ENCODE measurements around the gene GNE. TPM values are rescaled to one million over a fixed set of nuclear protein-coding genes. Genes with fewer than 3 reads are reported as not detected.

Gene GNE
- total and polyA plus RNA-seq, 2 of the 8 experiments (the other 6 are each of a cell fraction or from before 2014, with no cell fraction given), result 5.1 to 11.1 TPM

- DNase-seq (ENCODE audit: low read depth in 1 of 2, low spot score in 2 of 2) (no peak), FAIRE-seq (no peak)
- Histone ChIP-seq H4K5ac (ENCODE audit: insufficient read length, low read depth, low read length) (no peak overlapping the region), H2BK12ac (ENCODE audit: low read depth, low read length) (no peak overlapping the region), H2BK120ac (replicated peaks; ENCODE audit: low read depth, low read length) (no peak overlapping the region), H3K79me1 (ENCODE audit: low read depth, low read length) (no peaks in the 10 kb centered on the region), H3K79me2 (ENCODE audit: control insufficient read depth in 1 of 2, insufficient read depth in 2 of 2, low read length in 2 of 2) (no peaks in the 10 kb centered on the region), H3K56ac (replicated peaks; ENCODE audit: insufficient read length, low read depth, low read length) (no peak overlapping the region), H3K23ac (ENCODE audit: insufficient read length) (no peak overlapping the region), H3K14ac (ENCODE audit: insufficient read length) (no peak overlapping the region), H3K36me3 (ENCODE audit: control insufficient read depth in 2 of 4, insufficient read depth in 4 of 4, low read length in 3 of 4) (no peaks in the 10 kb centered on the region), H3K18ac (ENCODE audit: extremely low read depth, low read length) (no peak overlapping the region), H2AK5ac (ENCODE audit: low read depth, low read length) (no peak overlapping the region), H3K4ac (replicated peaks; ENCODE audit: insufficient read length, low read depth, low read length) (no peak overlapping the region), H3K27me3 (replicated peaks in 1 of 4; ENCODE audit: control insufficient read depth in 3 of 4, extremely low read depth in 1 of 4, insufficient read depth in 3 of 4, low read length in 3 of 4) (no peaks in the 10 kb centered on the region; a peak in 1 of 7 replicates), H2BK20ac (ENCODE audit: low read length) (no peak overlapping the region), H4K8ac (ENCODE audit: extremely low read depth, insufficient read depth, low read length) (no peak overlapping the region), H2AFZ (ENCODE audit: low read length) (no peak overlapping the region), H3K23me2 (ENCODE audit: low read depth, low read length) (no peaks in the 10 kb centered on the region), H3K4me1 (replicated peaks in 1 of 4; ENCODE audit: control insufficient read depth in 3 of 4, insufficient read depth in 4 of 4, low read length in 3 of 4) (no peaks in the 10 kb centered on the region), H3K4me2 (ENCODE audit: insufficient read depth in 1 of 2, low read depth in 2 of 2, low read length in 2 of 2) (no peak overlapping the region), H3K9ac (replicated peaks in 1 of 4; ENCODE audit: extremely low read depth in 1 of 4, low read depth in 3 of 4, low read length in 3 of 4) (no peak overlapping the region), H4K20me1 (replicated peaks in 1 of 2; ENCODE audit: control insufficient read depth in 1 of 2, insufficient read depth in 2 of 2, low read length in 2 of 2) (no peaks in the 10 kb centered on the region), H4K91ac (replicated peaks; ENCODE audit: insufficient read length, low read length) (no peak overlapping the region), H3K9me3 (ENCODE audit: insufficient read depth in 2 of 2, low read depth in 1 of 2, low read length in 1 of 2) (no peaks in the 10 kb centered on the region), H3K4me3 (ENCODE audit: extremely low read depth in 1 of 4, insufficient read depth in 2 of 4, low read depth in 3 of 4, low read length in 4 of 4) (no peak overlapping the region), H2BK15ac (ENCODE audit: low read length) (no peak overlapping the region), H3K27ac (ENCODE audit: low read depth, low read length) (no peak overlapping the region), H2BK5ac (ENCODE audit: low read depth, low read length) (no peak overlapping the region)
- POLR2A ChIA-PET (ENCODE audit: partially characterized antibody), result interaction anchor here (1.4 kb wide), 1 partner anchor 11 kb away, joined by 4 read pairs; no protein-coding TSS in a partner anchor
- CTCF ChIA-PET (ENCODE audit: partially characterized antibody), result interaction anchor here (0.5 to 3.5 kb wide), 6 partner anchors 10 to 87 kb away, joined by 3 to 11 read pairs (median 3); no protein-coding TSS in a partner anchor
- WGBS, 2 experiments (ENCODE audit: extremely low coverage in 1 of 2, insufficient coverage in 1 of 2, insufficient read length in 1 of 2, insufficient replicate concordance in 2 of 2, low coverage in 1 of 2, low lambda C conversion rate in 2 of 2, missing lambda C conversion rate in 1 of 2), result 82% methylated on average over 4 of the region's 4 CpGs; no CpG with 5 or more reads in 1 of the 2 experiments
- no peak for TF ChIP-seq TBP (IDR thresholded peaks at IDR 0.05; ENCODE audit: low read depth, low read length)
- TF ChIP-seq RBBP5 (IDR thresholded peaks at IDR 0.05; ENCODE audit: borderline replicate concordance, low read depth, low read length), result no peak
- no peak for TF ChIP-seq BCL11A (IDR thresholded peaks at IDR 0.05; ENCODE audit: low read depth in 2 of 2, low read length in 2 of 2)
- no peak for TF ChIP-seq EP300 (IDR thresholded peaks at IDR 0.05; ENCODE audit: borderline replicate concordance in 1 of 2, low read depth in 2 of 2, low read length in 2 of 2)
- no peak for TF ChIP-seq RAD21 (IDR thresholded peaks at IDR 0.05 in 1 of 2, conservative IDR thresholded peaks at IDR 0.05 in 1 of 2; ENCODE audit: low read depth in 2 of 2, low read length in 2 of 2)
- TF ChIP-seq NANOG (IDR thresholded peaks at IDR 0.05; ENCODE audit: insufficient read depth, low read depth, low read length, poor library complexity, severe bottlenecking), result no peak
- TF ChIP-seq SIRT6 (IDR thresholded peaks at IDR 0.05; ENCODE audit: low read length), result no peak
- no peak for TF ChIP-seq CHD1 (IDR thresholded peaks at IDR 0.05; ENCODE audit: low read depth, low read length)
- TF ChIP-seq ATF2 (IDR thresholded peaks at IDR 0.05; ENCODE audit: low read length), result no peak
These were observed 22.7 kb upstream of the GNE start for GRCh38 chr9:36280989-36281388.

Data from H1 (cell line).